K562 (cell line): ENCODE results near the gene SYS1. TPM values are rescaled to one million over a fixed set of nuclear protein-coding genes. Genes with fewer than 3 reads are reported as not detected.
A peak's percentile ranks its signal among the peaks of the same experiment; 100 is the strongest.

Experiments used
- ATF4 ChIP-seq: fragments of 450-650 bp; formaldehyde crosslinking; IDR thresholded peaks from 2 replicates; pipeline ENCODE4 v1.4.0; 2022; ENCODE audit warnings: mild to moderate bottlenecking, moderate library complexity
- BCLAF1 ChIP-seq, 2 experiments: fragments of 450-650 bp in 1 of 2; IDR thresholded peaks; 2 replicates each; pipeline ENCODE4 v1.6.1; 2011 to 2017; ENCODE audit warnings: low read depth in 2 of 2, antibody characterized with exemption in 1 of 2, borderline replicate concordance in 1 of 2, low read length in 1 of 2, mild to moderate bottlenecking in 1 of 2, mixed read lengths in 1 of 2; ENCODE audit not compliant: control insufficient read depth in 1 of 2
- CBX2 ChIP-seq: fragments of 200-600 bp; sonication (generic); IDR thresholded peaks from one replicate; pipeline ENCODE4 v1.6.1; 2012; ENCODE audit warnings: mild to moderate bottlenecking, low read length, inconsistent platforms; ENCODE audit not compliant: insufficient read depth, poor library complexity, severe bottlenecking
- E2F5 ChIP-seq: sonication (generic); formaldehyde crosslinking; IDR thresholded peaks from 2 replicates; pipeline ENCODE4 v1.8.0; 2022; ENCODE audit warnings: mild to moderate bottlenecking, missing genetic modification reagents
- ESRRA ChIP-seq: fragments of 450-650 bp; IDR thresholded peaks from 2 replicates; pipeline ENCODE4 v1.6.1; 2014; ENCODE audit warnings: low read depth, mild to moderate bottlenecking, moderate library complexity, borderline replicate concordance
- GABPA ChIP-seq: fragments of 200-800 bp; sonication (Bioruptor generic); conservative IDR thresholded peaks from 2 replicates; pipeline ENCODE4 v1.6.1; 2016; ENCODE audit warnings: low read depth, missing genetic modification characterization, missing compliant biosample characterization
- GATA2 ChIP-seq: sonication (generic); formaldehyde crosslinking; IDR thresholded peaks from 2 replicates; pipeline ENCODE4 v1.4.0; 2020; ENCODE audit warnings: mild to moderate bottlenecking, missing genetic modification reagents
- GATAD2B ChIP-seq: fragments of 450-650 bp; IDR thresholded peaks from 2 replicates; pipeline ENCODE4 v1.6.1; 2017; ENCODE audit warnings: mild to moderate bottlenecking, borderline replicate concordance
- MAFK ChIP-seq: IDR thresholded peaks from 2 replicates; pipeline ENCODE4 v1.6.1; 2011; ENCODE audit warnings: low read length, improper control_type of control experiment
- MECOM ChIP-seq: fragments of 250-450 bp; sonication (Bioruptor Pico); IDR thresholded peaks from 2 replicates; pipeline ENCODE4 v1.8.0; 2022; ENCODE audit warnings: inconsistent platforms
- NFE2 ChIP-seq: IDR thresholded peaks from 2 replicates; pipeline ENCODE4 v1.6.1; 2014; ENCODE audit warnings: antibody characterized with exemption, low read depth
- RHOXF2B ChIP-seq: fragments of 250-450 bp; sonication (Bioruptor Pico); conservative IDR thresholded peaks from 2 replicates; pipeline ENCODE4 v1.5.1; 2021
- SMARCB1 ChIP-seq: IDR thresholded peaks from 2 replicates; pipeline ENCODE4 v1.6.1; 2011; ENCODE audit warnings: improper control_type of control experiment, low read depth; ENCODE audit not compliant: insufficient read length
- TAF1 ChIP-seq: IDR thresholded peaks from 2 replicates; pipeline ENCODE4 v1.6.1; 2011; ENCODE audit warnings: mild to moderate bottlenecking, low read length, moderate library complexity; ENCODE audit not compliant: insufficient read depth, control insufficient read depth, severe bottlenecking; ENCODE audit errors: extremely low read depth
- ZBTB12 ChIP-seq: fragments of 250-450 bp; sonication (Bioruptor Pico); IDR thresholded peaks from 2 replicates; pipeline ENCODE4 v1.4.0; 2020
- ZBTB9 ChIP-seq: fragments of 450-650 bp; formaldehyde crosslinking; IDR thresholded peaks from 2 replicates; pipeline ENCODE4 v1.4.0; 2020; ENCODE audit warnings: mild to moderate bottlenecking, moderate library complexity
- ZEB2 ChIP-seq: fragments of 450-650 bp; IDR thresholded peaks from 2 replicates; pipeline ENCODE4 v1.6.1; 2016
- ZNF124 ChIP-seq: sonication (generic); formaldehyde crosslinking; IDR thresholded peaks from 2 replicates; pipeline ENCODE4 v1.8.1; 2022; ENCODE audit warnings: missing genetic modification reagents
- ZNF644 ChIP-seq: fragments of 200-800 bp; sonication (Bioruptor generic); IDR thresholded peaks from 2 replicates; pipeline ENCODE4 v1.6.1; 2016; ENCODE audit warnings: low read depth, missing genetic modification characterization, missing compliant biosample characterization
- ZNF699 ChIP-seq: fragments of 250-450 bp; sonication (Bioruptor Pico); IDR thresholded peaks from 2 replicates; pipeline ENCODE4 v1.8.0; 2021; ENCODE audit warnings: mild to moderate bottlenecking, moderate library complexity; ENCODE audit not compliant: insufficient replicate concordance
- polyA plus RNA-seq, 8 experiments: library from polyadenylated mRNA; depleted of rRNA in 4 of 8; stranded (reverse) in 5 of 8; unstranded in 3 of 8; fragments of >200 nt; fragmentation: Nextera tagmentation in 2 of 8; fragmentation: Illumina TruSeq in 1 of 8; extraction: Ambion mirVana in 2 of 8; extraction: Trizol in 1 of 8; gene quantifications; 2 replicates each; pipeline versions ENCODE4 v1.2.1 to v1.2.3, GENCODE V29; 2011 to 2014; ENCODE audit warnings: inconsistent platforms in 1 of 8, missing spikeins in 1 of 8
- total RNA-seq, 7 experiments: library from RNA; depleted of rRNA in 6 of 7; stranded (reverse); fragments of >200 nt in 6 of 7; fragmentation: Illumina TruSeq in 2 of 7; extraction: Trizol in 2 of 7; gene quantifications; 2 replicates each; pipeline versions ENCODE4 v1.2.1 to v1.2.3, GENCODE V29; 2011 to 2021; ENCODE audit warnings: low replicate concordance in 1 of 7

Gene SYS1
- total and polyA plus RNA-seq, 9 of the 15 experiments (the other 6 are each of a cell fraction or from before 2014, with no cell fraction given) = 11.1 to 25.2 (median 17.5) TPM

- no peak for TF ChIP-seq ZBTB9 (CRISPR knock-in tag)
- no peak for TF ChIP-seq BCLAF1 (IDR thresholded peaks at IDR 0.05; ENCODE audit: borderline replicate concordance in 1 of 2, control insufficient read depth in 1 of 2, low read depth in 2 of 2, low read length in 1 of 2)
- TF ChIP-seq GABPA = no peak
- TF ChIP-seq CBX2 = no peak
- no peak for TF ChIP-seq RHOXF2B (CRISPR knock-in tag)
- no peak for TF ChIP-seq E2F5 (CRISPR knock-in tag)
- no peak for TF ChIP-seq GATA2 (CRISPR knock-in tag)
- no peak for TF ChIP-seq ZNF124 (CRISPR knock-in tag)
- TF ChIP-seq ATF4 (CRISPR knock-in tag) = no peak
- TF ChIP-seq MECOM (CRISPR knock-in tag) = no peak
- TF ChIP-seq TAF1 = no peak
- TF ChIP-seq ESRRA = 0 out of 2 replicates have a peak, but pooled peaks have one; percentile 7
- no peak for TF ChIP-seq ZBTB12
- no peak for TF ChIP-seq ZNF644 (tag)
- TF ChIP-seq ZNF699 = no peak
- no peak for TF ChIP-seq SMARCB1
- TF ChIP-seq NFE2 = no peak
- no peak for TF ChIP-seq MAFK
- no peak for TF ChIP-seq ZEB2
- no peak for TF ChIP-seq GATAD2B
Measured at GRCh38 chr20:45363611-45364492, 896 bp downstream of the SYS1 start (continued).
